ENCODE measurements around the gene LURAP1L. TPM values are rescaled to one million over a fixed set of nuclear protein-coding genes. Genes with fewer than 3 reads are reported as not detected.

Gene LURAP1L
- total RNA-seq, 1 donor from 2014 or later = 25.6 TPM

DNA sequence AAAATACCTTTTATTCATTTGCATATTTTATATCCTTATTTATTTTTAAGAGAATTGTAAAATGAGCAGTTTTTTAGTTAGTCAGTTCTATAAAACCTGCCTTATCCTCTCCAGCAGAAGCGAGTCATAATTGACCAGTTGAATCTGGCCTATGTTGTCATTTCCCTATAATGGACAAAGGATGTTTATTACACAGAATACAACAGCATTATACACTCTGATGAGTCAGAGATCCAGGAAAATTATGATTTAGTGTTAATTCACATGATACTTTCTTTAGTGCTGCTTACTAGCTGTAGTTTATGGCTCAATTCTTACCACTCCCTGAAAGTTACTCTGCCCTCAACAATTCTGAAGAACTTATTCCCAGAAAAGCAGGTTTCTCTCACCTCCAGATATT, 26.8 kb upstream of the LURAP1L start:
- Mint-ChIP-seq H3K4me1 (ENCODE audit: low read depth, unreplicated experiment) (no peaks in the 10 kb centered on the region), H3K36me3 (ENCODE audit: unreplicated experiment) (no peaks in the 10 kb centered on the region), H3K27me3 (ENCODE audit: unreplicated experiment) (no peaks in the 10 kb centered on the region), H3K9me3 (ENCODE audit: unreplicated experiment) (peaks cover 2% of the 10 kb centered on the region), H3K4me3 (ENCODE audit: unreplicated experiment) (no peak overlapping the region), H3K27ac (ENCODE audit: unreplicated experiment) (no peak overlapping the region)
- TF ChIP-seq, protein P1, sequence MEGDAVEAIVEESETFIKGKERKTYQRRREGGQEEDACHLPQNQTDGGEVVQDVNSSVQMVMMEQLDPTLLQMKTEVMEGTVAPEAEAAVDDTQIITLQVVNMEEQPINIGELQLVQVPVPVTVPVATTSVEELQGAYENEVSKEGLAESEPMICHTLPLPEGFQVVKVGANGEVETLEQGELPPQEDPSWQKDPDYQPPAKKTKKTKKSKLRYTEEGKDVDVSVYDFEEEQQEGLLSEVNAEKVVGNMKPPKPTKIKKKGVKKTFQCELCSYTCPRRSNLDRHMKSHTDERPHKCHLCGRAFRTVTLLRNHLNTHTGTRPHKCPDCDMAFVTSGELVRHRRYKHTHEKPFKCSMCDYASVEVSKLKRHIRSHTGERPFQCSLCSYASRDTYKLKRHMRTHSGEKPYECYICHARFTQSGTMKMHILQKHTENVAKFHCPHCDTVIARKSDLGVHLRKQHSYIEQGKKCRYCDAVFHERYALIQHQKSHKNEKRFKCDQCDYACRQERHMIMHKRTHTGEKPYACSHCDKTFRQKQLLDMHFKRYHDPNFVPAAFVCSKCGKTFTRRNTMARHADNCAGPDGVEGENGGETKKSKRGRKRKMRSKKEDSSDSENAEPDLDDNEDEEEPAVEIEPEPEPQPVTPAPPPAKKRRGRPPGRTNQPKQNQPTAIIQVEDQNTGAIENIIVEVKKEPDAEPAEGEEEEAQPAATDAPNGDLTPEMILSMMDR (IDR thresholded peaks at IDR 0.05; ENCODE audit: partially characterized antibody, unreplicated experiment) = no peak
- no peak for DNase-seq

DNA sequence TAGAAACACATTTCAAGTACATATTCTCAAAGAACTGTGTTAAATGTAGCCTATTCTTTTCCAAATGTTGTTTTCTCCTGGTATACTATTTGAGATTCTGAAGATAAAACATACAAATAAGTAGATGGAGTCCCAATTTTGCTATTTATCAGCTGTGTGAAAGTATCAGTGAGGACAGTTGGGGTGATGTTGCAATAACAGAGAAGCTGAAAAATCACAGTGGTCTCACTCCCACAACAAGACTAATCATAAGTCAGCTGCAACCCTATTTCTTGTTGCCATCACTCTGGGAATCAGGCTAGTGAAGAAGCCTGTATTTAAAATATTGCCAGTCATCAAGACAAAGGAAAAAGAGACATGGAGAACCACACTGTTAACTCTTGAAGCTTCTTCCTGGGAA, 25.9 kb upstream of the LURAP1L start:
- TF ChIP-seq, protein P1 (IDR thresholded peaks at IDR 0.05; ENCODE audit: partially characterized antibody, unreplicated experiment) = no peak
- Mint-ChIP-seq H3K27ac (ENCODE audit: unreplicated experiment) (no peak overlapping the region), H3K4me3 (ENCODE audit: unreplicated experiment) (no peak overlapping the region), H3K36me3 (ENCODE audit: unreplicated experiment) (no peaks in the 10 kb centered on the region), H3K9me3 (ENCODE audit: unreplicated experiment) (peaks cover 2% of the 10 kb centered on the region), H3K4me1 (ENCODE audit: low read depth, unreplicated experiment) (no peaks in the 10 kb centered on the region), H3K27me3 (ENCODE audit: unreplicated experiment) (no peaks in the 10 kb centered on the region)
- DNase-seq = no peak

DNA sequence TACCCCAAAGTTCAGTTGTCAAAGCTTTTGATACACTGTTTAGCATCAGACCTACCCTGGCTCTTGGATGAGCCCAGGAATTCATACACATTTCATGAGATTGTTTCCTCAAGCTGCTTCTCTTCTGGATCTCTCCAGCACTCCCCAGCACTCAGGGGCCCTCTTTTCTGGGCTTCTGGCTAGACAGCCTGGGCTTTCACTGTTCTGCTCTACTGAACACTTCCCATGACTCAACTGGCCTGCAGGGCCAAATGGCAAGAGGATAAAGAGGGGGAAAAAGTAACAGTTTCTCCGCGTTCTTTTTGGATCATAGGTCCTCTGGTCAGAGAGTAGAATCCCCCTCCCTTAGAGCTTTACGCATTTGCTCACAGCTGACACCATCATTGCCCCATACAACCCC, 20.9 kb upstream of the LURAP1L start:
- DNase-seq = no peak
- no peaks in the 10 kb centered on the region for H3K9me3 Mint-ChIP-seq (ENCODE audit: unreplicated experiment)
- no peaks in the 10 kb centered on the region for H3K36me3 Mint-ChIP-seq (ENCODE audit: unreplicated experiment)
- no peaks in the 10 kb centered on the region for H3K27me3 Mint-ChIP-seq (ENCODE audit: unreplicated experiment)
- TF ChIP-seq, protein P1 (IDR thresholded peaks at IDR 0.05; ENCODE audit: partially characterized antibody, unreplicated experiment) = no peak
- H3K4me3 Mint-ChIP-seq (ENCODE audit: unreplicated experiment) = no peak overlapping the region
- no peaks in the 10 kb centered on the region for H3K4me1 Mint-ChIP-seq (ENCODE audit: low read depth, unreplicated experiment)
- no peak overlapping the region for H3K27ac Mint-ChIP-seq (ENCODE audit: unreplicated experiment)

DNA sequence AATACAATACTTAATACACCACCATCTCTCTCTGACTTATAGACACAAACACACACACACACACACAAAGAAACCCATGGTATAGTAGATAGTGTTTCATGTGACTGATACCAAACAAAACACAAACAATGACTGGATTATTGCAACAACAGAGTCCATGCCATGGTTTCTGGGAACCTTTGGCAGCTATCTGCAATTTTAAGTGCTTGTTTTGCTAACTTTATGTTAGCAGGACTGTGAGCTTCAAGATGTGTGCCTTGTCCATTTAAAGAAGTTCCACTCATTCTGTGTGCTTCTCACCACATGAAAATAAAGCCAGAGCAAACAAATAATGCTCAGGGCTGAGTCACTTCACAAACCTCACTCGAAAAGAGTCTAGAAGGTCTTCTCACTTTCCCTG, 15.1 kb upstream of the LURAP1L start:
- TF ChIP-seq, protein P1 (IDR thresholded peaks at IDR 0.05; ENCODE audit: partially characterized antibody, unreplicated experiment) = no peak
- no peaks in the 10 kb centered on the region for H3K36me3 Mint-ChIP-seq (ENCODE audit: unreplicated experiment)
- H3K27me3 Mint-ChIP-seq (ENCODE audit: unreplicated experiment) = no peaks in the 10 kb centered on the region
- no peak overlapping the region for H3K27ac Mint-ChIP-seq (ENCODE audit: unreplicated experiment)
- no peaks in the 10 kb centered on the region for H3K9me3 Mint-ChIP-seq (ENCODE audit: unreplicated experiment)
- no peaks in the 10 kb centered on the region for H3K4me1 Mint-ChIP-seq (ENCODE audit: low read depth, unreplicated experiment)
- DNase-seq = no peak
- no peak overlapping the region for H3K4me3 Mint-ChIP-seq (ENCODE audit: unreplicated experiment)

DNA sequence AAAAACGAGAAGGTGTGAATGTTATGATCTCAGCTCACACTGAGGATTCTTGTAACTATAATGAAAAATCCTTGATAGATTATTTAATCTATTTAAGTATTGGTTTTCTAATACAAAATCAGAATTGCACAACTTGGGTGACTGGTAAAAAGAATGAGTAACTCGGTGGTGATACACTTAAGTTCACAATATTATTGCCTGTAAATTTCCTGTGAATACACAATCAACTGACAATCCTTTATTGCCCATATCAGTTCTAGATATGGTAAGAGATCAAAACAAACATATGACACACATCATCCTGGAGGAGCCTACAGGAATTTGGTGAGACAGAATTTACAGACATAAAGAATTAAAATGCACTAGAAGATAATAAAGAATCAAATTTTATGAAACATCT, 14.1 kb upstream of the LURAP1L start:
- no peak for DNase-seq
- TF ChIP-seq, protein P1 (IDR thresholded peaks at IDR 0.05; ENCODE audit: partially characterized antibody, unreplicated experiment) = no peak
- Mint-ChIP-seq H3K36me3 (ENCODE audit: unreplicated experiment) (no peaks in the 10 kb centered on the region), H3K9me3 (ENCODE audit: unreplicated experiment) (no peaks in the 10 kb centered on the region), H3K27ac (ENCODE audit: unreplicated experiment) (no peak overlapping the region), H3K4me1 (ENCODE audit: low read depth, unreplicated experiment) (no peaks in the 10 kb centered on the region), H3K4me3 (ENCODE audit: unreplicated experiment) (no peak overlapping the region), H3K27me3 (ENCODE audit: unreplicated experiment) (no peaks in the 10 kb centered on the region)

Measured in glutamatergic neuron (in vitro differentiated cells).